Iris pigment epithelial cell (primary cell): Measurements from ENCODE around the gene DOCK4.

ENCODE experiments used
- DNase-seq: peaks from one replicate; pipeline ENCODE4 v3.0.0-alpha.2; 2011; ENCODE audit warnings: low read depth

DOCK4 gene

GRCh38 chr7:112053737-112054069 is 152.5 kb downstream of the DOCK4 start:
- no peak for DNase-seq

GRCh38 chr7:112052993-112053736 is 153.0 kb downstream of the DOCK4 start:
- peak; percentile 36 for DNase-seq

GRCh38 chr7:112052498-112052897 is 153.7 kb downstream of the DOCK4 start:
- no peak for DNase-seq

- DNase-seq: no peak
Observed at GRCh38 chr7:112050250-112050881, 155.8 kb downstream of the DOCK4 start.

- no peak for DNase-seq
Observed at GRCh38 chr7:112049555-112050249, 156.5 kb downstream of the DOCK4 start.

GRCh38 chr7:112047421-112047820 is 158.8 kb downstream of the DOCK4 start:
- DNase-seq: no peak

GRCh38 chr7:112045222-112045621 is 161.0 kb downstream of the DOCK4 start:
- no peak for DNase-seq

GRCh38 chr7:112042631-112043030 is 163.6 kb downstream of the DOCK4 start:
- DNase-seq: no peak

GRCh38 chr7:112038353-112038752 is 167.8 kb downstream of the DOCK4 start:
- no peak for DNase-seq

GRCh38 chr7:112036071-112036470 is 170.1 kb downstream of the DOCK4 start:
- DNase-seq: peak; percentile 38

- no peak for DNase-seq
Observed at GRCh38 chr7:112031689-112032088, 174.5 kb downstream of the DOCK4 start.

GRCh38 chr7:112025556-112025955 is 180.6 kb downstream of the DOCK4 start:
- DNase-seq: no peak

- no peak for DNase-seq
Observed at GRCh38 chr7:112023786-112024185, 182.4 kb downstream of the DOCK4 start.

- DNase-seq: peak; percentile 42
Observed at GRCh38 chr7:112023282-112023681, 182.9 kb downstream of the DOCK4 start.

GRCh38 chr7:112022128-112022527 is 184.1 kb downstream of the DOCK4 start:
- DNase-seq: no peak

GRCh38 chr7:112021379-112022044 is 184.7 kb downstream of the DOCK4 start:
- no peak for DNase-seq

- DNase-seq: no peak
Observed at GRCh38 chr7:112020800-112021199, 185.4 kb downstream of the DOCK4 start.

- no peak for DNase-seq
Observed at GRCh38 chr7:112019932-112020331, 186.3 kb downstream of the DOCK4 start.

- DNase-seq: no peak
Observed at GRCh38 chr7:112018305-112019030, 187.7 kb downstream of the DOCK4 start.

- no peak for DNase-seq
Observed at GRCh38 chr7:112015146-112015545, 191.1 kb downstream of the DOCK4 start.

- DNase-seq: no peak
Observed at GRCh38 chr7:112014347-112014746, 191.9 kb downstream of the DOCK4 start.

GRCh38 chr7:112013274-112013673 is 192.9 kb downstream of the DOCK4 start:
- DNase-seq: no peak
